ENCODE measurements around the gene BTC.

GRCh38 chr4:74772106-74772505 is 22.2 kb downstream of the BTC start:
- no peak for TF ChIP-seq CTCF (IDR thresholded peaks at IDR 0.05)
- TF ChIP-seq POLR2AphosphoS5 (IDR thresholded peaks at IDR 0.05) = no peak
- TF ChIP-seq EP300 (IDR thresholded peaks at IDR 0.05; ENCODE audit: low read depth) = no peak
- TF ChIP-seq POLR2A (IDR thresholded peaks at IDR 0.05) = no peak

All from transverse colon (tissue), 4 donors.